ENCODE data around the gene EMX1.

DNA sequence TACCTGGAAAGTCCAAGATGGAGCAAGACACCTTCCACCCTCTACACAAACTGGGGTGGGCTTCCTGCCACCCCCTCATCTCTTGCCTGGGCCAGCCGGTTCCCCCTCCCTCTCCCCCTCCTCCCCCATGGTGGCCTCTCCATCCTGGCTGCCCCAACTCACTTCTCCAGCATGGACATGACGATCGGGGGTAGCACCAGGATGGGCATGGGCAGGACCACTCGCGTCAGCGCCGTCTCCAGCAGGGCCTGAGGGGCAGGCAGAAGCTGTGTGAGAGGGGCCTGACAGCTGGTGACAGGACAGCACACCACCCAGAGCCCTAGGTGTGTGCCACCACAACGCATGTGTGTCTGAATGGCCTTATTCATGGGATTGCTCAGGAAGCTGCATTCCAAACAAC lies 51.0 kb downstream of the EMX1 start:
- TF ChIP-seq, protein P1, sequence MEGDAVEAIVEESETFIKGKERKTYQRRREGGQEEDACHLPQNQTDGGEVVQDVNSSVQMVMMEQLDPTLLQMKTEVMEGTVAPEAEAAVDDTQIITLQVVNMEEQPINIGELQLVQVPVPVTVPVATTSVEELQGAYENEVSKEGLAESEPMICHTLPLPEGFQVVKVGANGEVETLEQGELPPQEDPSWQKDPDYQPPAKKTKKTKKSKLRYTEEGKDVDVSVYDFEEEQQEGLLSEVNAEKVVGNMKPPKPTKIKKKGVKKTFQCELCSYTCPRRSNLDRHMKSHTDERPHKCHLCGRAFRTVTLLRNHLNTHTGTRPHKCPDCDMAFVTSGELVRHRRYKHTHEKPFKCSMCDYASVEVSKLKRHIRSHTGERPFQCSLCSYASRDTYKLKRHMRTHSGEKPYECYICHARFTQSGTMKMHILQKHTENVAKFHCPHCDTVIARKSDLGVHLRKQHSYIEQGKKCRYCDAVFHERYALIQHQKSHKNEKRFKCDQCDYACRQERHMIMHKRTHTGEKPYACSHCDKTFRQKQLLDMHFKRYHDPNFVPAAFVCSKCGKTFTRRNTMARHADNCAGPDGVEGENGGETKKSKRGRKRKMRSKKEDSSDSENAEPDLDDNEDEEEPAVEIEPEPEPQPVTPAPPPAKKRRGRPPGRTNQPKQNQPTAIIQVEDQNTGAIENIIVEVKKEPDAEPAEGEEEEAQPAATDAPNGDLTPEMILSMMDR (IDR thresholded peaks at IDR 0.05), result no peak
- TF ChIP-seq POLR2A (IDR thresholded peaks at IDR 0.05), result no peak

All from esophagus squamous epithelium (tissue), 4 donors.